D721Med (cell line): ENCODE results near the gene SLC66A2.

Experiments used
- DNase-seq: peaks from one replicate; pipeline ENCODE4 v3.0.0; 2011; ENCODE audit warnings: low spot score; ENCODE audit not compliant: insufficient read length
- FAIRE-seq: peaks from 2 replicates; lab custom pipeline; 2011; peaks lifted over from hg19 to GRCh38; lab: Jason Lieb, UNC
- TF ChIP-seq, protein P1 (sequence below): IDR thresholded peaks from 2 replicates; pipeline ENCODE4 v1.5.1; 2012; ENCODE audit warnings: mild to moderate bottlenecking, control low read depth; ENCODE audit not compliant: insufficient read depth; ENCODE audit errors: missing control alignments

Gene SLC66A2

DNA sequence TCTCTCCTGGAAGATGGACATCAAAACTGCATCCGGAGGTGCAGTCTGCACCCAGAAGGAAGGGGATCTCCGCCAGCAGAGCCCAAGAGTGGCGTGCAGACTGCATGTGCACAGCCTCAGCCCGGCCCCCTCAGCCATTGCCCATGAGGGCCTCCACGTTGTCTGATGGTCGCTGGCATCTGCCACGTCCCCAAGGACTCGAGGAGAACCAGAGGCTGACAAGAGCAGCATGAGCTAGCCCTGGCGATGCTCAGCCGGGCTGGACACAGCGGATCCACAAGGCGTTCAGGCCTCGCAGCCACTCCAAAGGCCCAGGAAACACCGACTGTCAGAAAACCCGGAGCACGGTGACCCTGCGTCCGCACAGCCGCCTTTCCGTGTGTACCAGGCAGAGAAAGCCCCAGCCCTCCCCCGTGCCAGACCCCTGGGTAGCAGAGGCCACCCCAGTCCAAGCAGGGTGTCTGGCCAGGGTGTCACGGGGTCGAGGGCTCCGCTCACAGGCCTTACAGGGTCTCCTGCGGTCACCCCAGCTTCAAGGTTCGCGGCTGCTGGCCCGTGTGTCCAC, 48.3 kb downstream of the SLC66A2 start:
- FAIRE-seq (no peak), DNase-seq (no peak)
- TF ChIP-seq, protein P1, sequence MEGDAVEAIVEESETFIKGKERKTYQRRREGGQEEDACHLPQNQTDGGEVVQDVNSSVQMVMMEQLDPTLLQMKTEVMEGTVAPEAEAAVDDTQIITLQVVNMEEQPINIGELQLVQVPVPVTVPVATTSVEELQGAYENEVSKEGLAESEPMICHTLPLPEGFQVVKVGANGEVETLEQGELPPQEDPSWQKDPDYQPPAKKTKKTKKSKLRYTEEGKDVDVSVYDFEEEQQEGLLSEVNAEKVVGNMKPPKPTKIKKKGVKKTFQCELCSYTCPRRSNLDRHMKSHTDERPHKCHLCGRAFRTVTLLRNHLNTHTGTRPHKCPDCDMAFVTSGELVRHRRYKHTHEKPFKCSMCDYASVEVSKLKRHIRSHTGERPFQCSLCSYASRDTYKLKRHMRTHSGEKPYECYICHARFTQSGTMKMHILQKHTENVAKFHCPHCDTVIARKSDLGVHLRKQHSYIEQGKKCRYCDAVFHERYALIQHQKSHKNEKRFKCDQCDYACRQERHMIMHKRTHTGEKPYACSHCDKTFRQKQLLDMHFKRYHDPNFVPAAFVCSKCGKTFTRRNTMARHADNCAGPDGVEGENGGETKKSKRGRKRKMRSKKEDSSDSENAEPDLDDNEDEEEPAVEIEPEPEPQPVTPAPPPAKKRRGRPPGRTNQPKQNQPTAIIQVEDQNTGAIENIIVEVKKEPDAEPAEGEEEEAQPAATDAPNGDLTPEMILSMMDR: no peak

DNA sequence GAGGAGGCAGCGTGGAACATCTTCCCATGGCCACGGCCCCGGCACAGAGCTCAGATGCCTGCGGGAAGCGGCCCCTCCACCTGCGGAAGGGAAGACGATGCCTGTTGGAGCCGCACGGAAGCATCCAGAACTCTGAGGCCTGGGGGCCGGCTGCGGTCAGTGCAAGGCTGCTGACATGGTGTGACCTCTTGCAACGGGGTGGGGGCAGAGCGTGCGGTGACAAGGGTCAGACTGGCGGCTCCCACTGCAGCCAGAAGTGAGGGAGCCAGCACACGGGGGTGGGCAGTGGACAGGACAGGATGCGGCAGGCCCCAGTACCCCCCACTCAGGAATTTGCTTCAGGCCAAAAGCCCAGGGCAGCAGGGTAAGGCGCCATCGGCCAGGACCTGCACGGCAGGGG, 48.8 kb downstream of the SLC66A2 start:
- no peak for DNase-seq
- TF ChIP-seq, protein P1: no peak
- no peak for FAIRE-seq

DNA sequence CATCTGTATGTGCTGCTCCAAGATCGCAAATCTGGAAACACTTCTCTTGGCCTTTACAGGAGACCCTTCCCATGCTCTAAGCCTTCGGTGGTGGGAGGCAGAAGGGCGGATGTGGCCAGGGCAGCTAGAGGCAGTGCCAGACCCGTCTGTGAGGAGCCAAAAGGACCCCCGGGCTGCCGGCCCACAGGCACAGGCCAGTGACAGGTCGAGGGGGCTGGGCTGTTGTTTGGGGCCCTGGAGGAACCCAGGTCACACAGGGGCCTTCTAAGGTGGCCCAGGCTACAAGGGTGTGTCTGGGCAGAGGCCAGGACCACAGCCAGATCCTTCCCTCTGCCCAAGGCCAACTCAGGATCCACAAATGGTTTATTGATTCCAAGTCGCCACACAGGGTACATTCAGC, 49.4 kb downstream of the SLC66A2 start:
- TF ChIP-seq, protein P1: no peak
- no peak for FAIRE-seq
- no peak for DNase-seq

DNA sequence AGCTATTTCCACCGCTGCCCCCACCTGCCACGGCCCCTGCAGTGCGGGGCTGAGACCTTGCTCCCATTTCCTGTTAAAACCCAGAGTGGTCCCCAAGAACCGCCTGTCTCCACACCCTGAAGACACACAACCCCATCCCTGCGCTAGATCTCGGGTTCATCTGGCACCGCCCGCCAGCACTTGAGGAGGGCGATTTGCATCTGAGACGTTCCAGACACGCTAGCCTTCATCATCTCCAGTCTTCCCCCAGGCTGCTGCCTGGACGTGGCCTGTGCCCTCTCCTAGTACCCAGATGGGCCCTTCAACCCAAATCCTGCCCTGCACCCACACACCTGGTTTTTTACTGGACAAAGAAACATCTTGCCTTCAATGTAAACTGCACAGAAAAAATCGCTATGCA, 49.8 kb downstream of the SLC66A2 start:
- TF ChIP-seq, protein P1: no peak
- DNase-seq: no peak
- FAIRE-seq: no peak

DNA sequence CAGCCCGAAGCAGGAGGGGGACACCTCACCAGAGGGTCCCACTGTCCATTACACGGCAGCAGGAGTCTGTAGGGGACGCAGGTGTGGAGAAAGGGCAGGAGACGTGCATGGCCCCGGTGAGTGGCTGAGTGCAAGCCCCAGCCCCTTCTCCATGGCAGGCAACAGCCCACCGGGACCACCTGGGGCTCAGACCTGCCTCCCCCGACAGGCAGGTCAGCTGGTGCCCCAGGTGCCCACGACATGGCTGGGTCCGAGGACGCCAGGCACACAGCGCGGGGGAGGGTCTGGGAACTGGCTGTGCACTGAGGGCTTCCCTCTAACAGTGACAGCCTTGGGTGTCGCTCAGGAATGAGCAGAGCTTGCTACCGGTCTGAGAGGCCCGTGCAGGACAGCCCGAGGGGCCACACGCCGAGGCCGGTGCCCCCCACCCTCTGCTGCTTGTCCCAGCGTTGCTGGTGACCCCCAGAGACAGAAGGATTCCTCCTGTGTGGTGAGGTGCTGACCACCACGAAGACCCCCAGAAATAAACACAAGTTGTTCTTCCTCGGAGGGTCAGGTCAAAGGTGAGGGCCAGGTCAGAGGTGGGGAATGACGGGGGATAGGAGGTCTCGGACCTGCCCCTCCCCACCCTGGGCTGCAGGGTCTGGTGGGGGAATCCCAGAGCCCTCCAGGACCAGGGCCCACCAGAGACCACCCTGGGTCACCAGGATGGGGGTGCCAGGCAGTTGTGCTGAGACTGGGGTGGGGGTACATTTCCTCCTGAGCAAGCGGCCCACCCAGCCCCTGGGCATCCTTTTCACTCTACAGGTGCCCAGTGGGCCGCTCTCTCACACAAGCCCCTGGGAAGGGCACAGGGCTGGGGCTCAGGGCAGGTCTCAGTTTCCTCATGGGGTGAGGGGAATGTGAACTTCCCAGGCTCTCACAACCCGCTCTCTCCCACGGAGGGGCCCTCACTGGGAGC, 50.6 kb downstream of the SLC66A2 start:
- no peak for FAIRE-seq
- TF ChIP-seq, protein P1: no peak

DNA sequence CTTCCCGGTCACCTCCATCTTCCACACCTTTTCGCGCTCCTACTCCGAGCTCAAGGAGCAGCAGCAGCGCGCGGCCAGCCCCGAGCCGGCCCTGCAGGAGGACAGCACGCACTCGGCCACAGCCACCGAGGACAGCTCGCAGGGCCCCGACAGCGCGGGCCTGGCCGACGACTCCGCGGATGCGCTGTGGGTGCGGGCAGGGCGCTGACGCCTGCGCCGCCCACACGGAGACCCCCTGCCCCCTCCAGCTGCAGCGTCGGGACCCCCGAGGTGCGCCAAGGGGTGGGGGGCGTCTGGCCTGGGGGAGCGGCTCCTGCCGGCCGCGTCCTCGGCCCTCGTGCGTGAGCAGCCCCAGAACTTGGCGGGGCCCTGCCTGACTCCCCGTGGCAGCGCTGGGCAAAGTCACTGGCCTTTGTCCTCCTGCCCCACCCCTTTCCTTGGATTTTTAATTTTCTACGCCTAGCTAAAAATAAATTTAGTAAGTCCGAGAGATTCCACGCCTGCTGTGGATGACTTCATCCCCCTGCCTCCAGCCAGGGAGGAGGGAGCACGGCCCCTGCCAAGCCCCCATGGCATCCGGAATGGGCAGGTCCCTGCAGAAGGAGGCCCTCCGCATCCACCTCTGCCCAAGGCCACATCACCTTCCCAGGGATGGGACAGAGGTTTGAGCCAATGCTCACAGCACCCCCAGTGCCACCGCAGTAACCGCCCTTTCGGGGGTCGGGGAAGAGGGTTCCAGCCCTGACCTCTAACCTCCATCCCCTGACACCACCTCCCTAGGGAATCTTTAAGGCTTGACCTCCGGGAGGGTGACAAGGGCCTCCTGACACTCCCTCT, 51.6 kb downstream of the SLC66A2 start:
- FAIRE-seq (no peak), DNase-seq (no peak)
- TF ChIP-seq, protein P1: no peak

More for the DNA sequence above, 50.6 kb downstream of the SLC66A2 start:
- DNase-seq: no peak
